Measurements from ENCODE around the gene ANO6. TPM values are rescaled to one million over a fixed set of nuclear protein-coding genes. Genes with fewer than 3 reads are reported as not detected.

Gene ANO6
- total RNA-seq, 1 experiment from 2014 or later = 34.2 TPM

DNA sequence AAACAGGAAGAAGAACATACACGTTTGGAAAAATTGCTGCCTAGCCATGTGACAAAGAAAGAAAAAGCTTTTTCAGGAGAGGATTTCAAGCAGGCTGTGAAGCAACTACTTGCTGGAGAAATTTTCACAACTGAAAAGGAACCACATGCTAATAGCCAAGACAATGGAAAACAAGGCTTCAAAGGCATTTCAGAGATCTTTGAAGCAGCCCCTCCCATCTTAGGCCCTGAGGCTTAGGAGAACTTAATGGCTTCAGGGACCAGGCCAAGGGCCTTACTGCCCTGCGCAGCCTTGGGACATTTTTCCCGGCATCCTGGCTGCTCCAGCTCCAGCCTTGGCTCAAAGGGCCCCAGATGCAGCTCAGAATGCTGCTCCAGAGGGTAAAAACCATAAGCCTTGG lies 257.7 kb downstream of the ANO6 start:
- no peak for DNase-seq
- BruUV-seq (replicated peaks) = no TSS peak
- intact Hi-C loops (cut with micrococcal nuclease; ENCODE audit: unreplicated experiment) = no loop called here
- no peaks in the 10 kb centered on the region for H3K27me3 Mint-ChIP-seq (ENCODE audit: unreplicated experiment)
- H3K36me3 Mint-ChIP-seq (ENCODE audit: insufficient read depth, unreplicated experiment) = no peaks in the 10 kb centered on the region
- CTCF ChIA-PET = no interaction called here
- TF ChIP-seq, protein P1, sequence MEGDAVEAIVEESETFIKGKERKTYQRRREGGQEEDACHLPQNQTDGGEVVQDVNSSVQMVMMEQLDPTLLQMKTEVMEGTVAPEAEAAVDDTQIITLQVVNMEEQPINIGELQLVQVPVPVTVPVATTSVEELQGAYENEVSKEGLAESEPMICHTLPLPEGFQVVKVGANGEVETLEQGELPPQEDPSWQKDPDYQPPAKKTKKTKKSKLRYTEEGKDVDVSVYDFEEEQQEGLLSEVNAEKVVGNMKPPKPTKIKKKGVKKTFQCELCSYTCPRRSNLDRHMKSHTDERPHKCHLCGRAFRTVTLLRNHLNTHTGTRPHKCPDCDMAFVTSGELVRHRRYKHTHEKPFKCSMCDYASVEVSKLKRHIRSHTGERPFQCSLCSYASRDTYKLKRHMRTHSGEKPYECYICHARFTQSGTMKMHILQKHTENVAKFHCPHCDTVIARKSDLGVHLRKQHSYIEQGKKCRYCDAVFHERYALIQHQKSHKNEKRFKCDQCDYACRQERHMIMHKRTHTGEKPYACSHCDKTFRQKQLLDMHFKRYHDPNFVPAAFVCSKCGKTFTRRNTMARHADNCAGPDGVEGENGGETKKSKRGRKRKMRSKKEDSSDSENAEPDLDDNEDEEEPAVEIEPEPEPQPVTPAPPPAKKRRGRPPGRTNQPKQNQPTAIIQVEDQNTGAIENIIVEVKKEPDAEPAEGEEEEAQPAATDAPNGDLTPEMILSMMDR (IDR thresholded peaks at IDR 0.05; ENCODE audit: unreplicated experiment) = no peak
- no peak overlapping the region for H3K4me3 Mint-ChIP-seq (ENCODE audit: low read depth, unreplicated experiment)
- H3K4me1 Mint-ChIP-seq (ENCODE audit: low read depth, unreplicated experiment) = no peaks in the 10 kb centered on the region
- H3K27ac Mint-ChIP-seq (ENCODE audit: unreplicated experiment) = no peak overlapping the region
- H3K9me3 Mint-ChIP-seq (ENCODE audit: low read depth, unreplicated experiment) = no peaks in the 10 kb centered on the region

DNA sequence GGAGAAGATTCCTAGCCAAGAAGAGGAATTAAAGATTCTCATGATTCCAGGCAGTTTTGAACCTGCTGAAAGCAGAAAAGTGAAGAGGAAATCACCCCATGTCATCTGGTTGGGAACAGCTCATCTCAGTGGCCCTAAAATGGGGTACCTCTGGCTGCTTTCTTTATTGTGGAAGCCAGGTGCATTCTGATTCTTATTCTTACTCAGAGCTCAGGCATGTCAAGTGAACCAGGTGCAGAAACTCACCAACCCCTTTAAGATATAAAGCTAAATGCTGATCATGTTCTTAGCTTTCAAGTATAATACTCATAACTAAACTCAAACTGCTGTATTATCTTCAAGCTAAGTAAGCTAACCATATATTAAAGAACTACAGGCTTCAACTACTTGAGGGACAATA lies 259.7 kb downstream of the ANO6 start:
- no peak for DNase-seq
- BruUV-seq (replicated peaks) = no TSS peak
- no peaks in the 10 kb centered on the region for H3K36me3 Mint-ChIP-seq (ENCODE audit: insufficient read depth, unreplicated experiment)
- H3K9me3 Mint-ChIP-seq (ENCODE audit: low read depth, unreplicated experiment) = no peaks in the 10 kb centered on the region
- TF ChIP-seq, protein P1 (IDR thresholded peaks at IDR 0.05; ENCODE audit: unreplicated experiment) = no peak
- CTCF ChIA-PET = no interaction called here
- H3K27ac Mint-ChIP-seq (ENCODE audit: unreplicated experiment) = no peak overlapping the region
- intact Hi-C loops (cut with micrococcal nuclease; ENCODE audit: unreplicated experiment) = no loop called here
- no peaks in the 10 kb centered on the region for H3K4me1 Mint-ChIP-seq (ENCODE audit: low read depth, unreplicated experiment)
- H3K27me3 Mint-ChIP-seq (ENCODE audit: unreplicated experiment) = no peaks in the 10 kb centered on the region
- H3K4me3 Mint-ChIP-seq (ENCODE audit: low read depth, unreplicated experiment) = no peak overlapping the region

DNA sequence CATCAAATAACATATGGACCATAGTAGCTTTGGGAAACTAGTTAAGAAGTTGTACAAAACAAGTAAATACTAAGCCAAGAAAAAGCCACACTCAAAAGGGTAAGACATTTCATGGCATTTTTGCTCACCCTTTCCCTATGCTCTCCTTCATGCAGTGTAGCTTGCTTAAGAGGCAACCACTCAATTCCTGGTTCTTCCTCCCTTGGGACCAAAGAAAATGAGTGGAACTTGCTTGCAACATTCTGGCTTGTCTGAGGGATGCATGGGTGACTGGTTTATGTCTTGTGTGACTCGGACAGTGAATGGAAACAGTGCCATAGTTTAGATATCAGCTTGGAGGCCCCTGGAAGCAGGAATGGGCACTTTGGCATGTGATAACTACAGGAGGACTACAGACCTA lies 261.6 kb downstream of the ANO6 start:
- CTCF ChIA-PET = no interaction called here
- no peaks in the 10 kb centered on the region for H3K36me3 Mint-ChIP-seq (ENCODE audit: insufficient read depth, unreplicated experiment)
- H3K9me3 Mint-ChIP-seq (ENCODE audit: low read depth, unreplicated experiment) = no peaks in the 10 kb centered on the region
- H3K27ac Mint-ChIP-seq (ENCODE audit: unreplicated experiment) = no peak overlapping the region
- TF ChIP-seq, protein P1 (IDR thresholded peaks at IDR 0.05; ENCODE audit: unreplicated experiment) = no peak
- H3K4me3 Mint-ChIP-seq (ENCODE audit: low read depth, unreplicated experiment) = no peak overlapping the region
- H3K27me3 Mint-ChIP-seq (ENCODE audit: unreplicated experiment) = no peaks in the 10 kb centered on the region
- intact Hi-C loops (cut with micrococcal nuclease; ENCODE audit: unreplicated experiment) = no loop called here
- no peak for DNase-seq
- no TSS peak for BruUV-seq (replicated peaks)
- no peaks in the 10 kb centered on the region for H3K4me1 Mint-ChIP-seq (ENCODE audit: low read depth, unreplicated experiment)

DNA sequence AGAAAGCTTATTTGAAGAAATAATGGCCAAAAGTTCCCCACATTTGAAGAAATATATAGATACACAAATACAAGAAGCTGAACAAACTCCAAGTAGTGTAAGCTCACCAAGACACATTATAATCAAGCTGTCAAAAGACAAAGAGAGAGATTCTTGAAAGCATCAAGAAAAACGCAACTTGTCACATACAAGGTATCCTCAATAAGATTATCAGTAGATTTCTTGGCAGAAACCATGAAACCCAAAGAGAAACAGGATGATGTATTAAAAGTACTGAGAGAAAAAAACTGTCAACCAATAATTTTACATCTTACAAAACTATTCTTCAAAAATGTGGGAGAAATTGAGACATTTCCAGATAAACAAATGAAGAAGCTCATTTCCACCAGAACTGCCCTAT lies 263.0 kb downstream of the ANO6 start:
- H3K27me3 Mint-ChIP-seq (ENCODE audit: unreplicated experiment) = no peaks in the 10 kb centered on the region
- intact Hi-C loops (cut with micrococcal nuclease; ENCODE audit: unreplicated experiment) = no loop called here

More for the DNA sequence above, 263.0 kb downstream of the ANO6 start:
- CTCF ChIA-PET = no interaction called here
- H3K4me1 Mint-ChIP-seq (ENCODE audit: low read depth, unreplicated experiment) = no peaks in the 10 kb centered on the region
- no peak overlapping the region for H3K27ac Mint-ChIP-seq (ENCODE audit: unreplicated experiment)
- no peak overlapping the region for H3K4me3 Mint-ChIP-seq (ENCODE audit: low read depth, unreplicated experiment)
- BruUV-seq (replicated peaks) = no TSS peak
- no peaks in the 10 kb centered on the region for H3K9me3 Mint-ChIP-seq (ENCODE audit: low read depth, unreplicated experiment)
- TF ChIP-seq, protein P1 (IDR thresholded peaks at IDR 0.05; ENCODE audit: unreplicated experiment) = no peak
- no peaks in the 10 kb centered on the region for H3K36me3 Mint-ChIP-seq (ENCODE audit: insufficient read depth, unreplicated experiment)
- DNase-seq = no peak
